ENCODE measurements around the gene KRT79.

DNA sequence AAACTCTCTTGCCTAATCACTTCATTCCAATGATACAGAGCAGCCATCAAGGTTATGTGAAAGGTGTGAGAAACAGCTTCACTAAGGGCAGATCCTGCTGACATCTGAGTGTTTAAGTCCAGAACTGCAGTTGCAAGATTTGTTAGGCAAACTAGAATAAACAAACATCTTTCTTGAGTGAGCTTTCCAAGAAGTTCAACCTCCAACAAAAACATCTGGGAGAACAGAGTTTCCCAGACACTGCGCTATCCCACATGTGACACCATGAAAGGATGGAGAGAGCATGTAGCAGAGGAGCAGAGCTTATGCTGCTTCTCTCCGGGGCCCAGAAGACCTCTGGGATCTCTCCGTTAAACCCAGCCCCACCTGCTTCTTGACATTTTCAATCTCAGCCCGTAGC, 62.6 kb downstream of the KRT79 start:
- TF ChIP-seq, protein P1, sequence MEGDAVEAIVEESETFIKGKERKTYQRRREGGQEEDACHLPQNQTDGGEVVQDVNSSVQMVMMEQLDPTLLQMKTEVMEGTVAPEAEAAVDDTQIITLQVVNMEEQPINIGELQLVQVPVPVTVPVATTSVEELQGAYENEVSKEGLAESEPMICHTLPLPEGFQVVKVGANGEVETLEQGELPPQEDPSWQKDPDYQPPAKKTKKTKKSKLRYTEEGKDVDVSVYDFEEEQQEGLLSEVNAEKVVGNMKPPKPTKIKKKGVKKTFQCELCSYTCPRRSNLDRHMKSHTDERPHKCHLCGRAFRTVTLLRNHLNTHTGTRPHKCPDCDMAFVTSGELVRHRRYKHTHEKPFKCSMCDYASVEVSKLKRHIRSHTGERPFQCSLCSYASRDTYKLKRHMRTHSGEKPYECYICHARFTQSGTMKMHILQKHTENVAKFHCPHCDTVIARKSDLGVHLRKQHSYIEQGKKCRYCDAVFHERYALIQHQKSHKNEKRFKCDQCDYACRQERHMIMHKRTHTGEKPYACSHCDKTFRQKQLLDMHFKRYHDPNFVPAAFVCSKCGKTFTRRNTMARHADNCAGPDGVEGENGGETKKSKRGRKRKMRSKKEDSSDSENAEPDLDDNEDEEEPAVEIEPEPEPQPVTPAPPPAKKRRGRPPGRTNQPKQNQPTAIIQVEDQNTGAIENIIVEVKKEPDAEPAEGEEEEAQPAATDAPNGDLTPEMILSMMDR (conservative IDR thresholded peaks at IDR 0.05 in 1 of 2, IDR thresholded peaks at IDR 0.05 in 1 of 2; ENCODE audit: extremely low read depth in 1 of 2, insufficient read depth in 1 of 2, low read depth in 1 of 2, low read length in 2 of 2): no peak
- no peak for TF ChIP-seq EZH2 (IDR thresholded peaks at IDR 0.05; ENCODE audit: borderline replicate concordance, low read length)

All from mammary epithelial cell (primary cell).